Endothelial cell of umbilical vein (primary cell): ENCODE data around the gene DGKH. TPM values are rescaled to one million over a fixed set of nuclear protein-coding genes. Genes with fewer than 3 reads are reported as not detected.

Experiments used
- BruUV-seq: library from RNA; stranded (reverse); fragments of 400-500 nt; replicated peaks from 2 replicates; lab custom pipeline; 2021; lab: Mats Ljungman, UMichigan
- CTCF ChIA-PET: fragments of 300-600, 350-600 bp; sonication (Branson Sonifier 250); formaldehyde crosslinking; loops from one replicate; lab custom pipeline; 2021; ENCODE audit warnings: antibody characterized with exemption, inconsistent platforms; lab: Charles Lee
- POLR2A ChIA-PET: fragments of 300-600, 350-600 bp; sonication (Branson Sonifier 250); formaldehyde crosslinking; loops from one replicate; lab custom pipeline; 2021; ENCODE audit warnings: antibody characterized with exemption, inconsistent platforms; lab: Charles Lee
- DNase-seq: peaks from one replicate; pipeline ENCODE4 v3.0.0-alpha.2; 2011; ENCODE audit warnings: low read depth, low spot score
- FAIRE-seq: peaks from 2 replicates; lab custom pipeline; 2011; peaks lifted over from hg19 to GRCh38; lab: Jason Lieb, UNC
- H2AFZ ChIP-seq: 2 replicates; pipeline ENCODE4 v1.6.0; 2012; ENCODE audit warnings: low read depth, low read length, control low read depth, inconsistent platforms
- H3K27ac ChIP-seq: 2 replicates; pipeline ENCODE4 v1.5.1; 2011; ENCODE audit warnings: low read depth, mild to moderate bottlenecking, control low read depth, low read length, moderate library complexity; ENCODE audit not compliant: insufficient read depth
- H3K27me3 ChIP-seq, 2 experiments: 2 replicates each; pipeline versions ENCODE4 v1.6.0 to v1.6.1; 2011; ENCODE audit warnings: low read length in 2 of 2, mixed read lengths in 1 of 2; ENCODE audit not compliant: control insufficient read depth in 2 of 2, insufficient read depth in 2 of 2
- H3K36me3 ChIP-seq, 2 experiments: 2 replicates in 1 of 2; 3 replicates in 1 of 2; pipeline ENCODE4 v1.5.1; 2011; ENCODE audit warnings: low read length in 2 of 2, mild to moderate bottlenecking in 1 of 2, moderate library complexity in 1 of 2; ENCODE audit not compliant: control insufficient read depth in 2 of 2, insufficient read depth in 2 of 2; ENCODE audit errors: extremely low read depth in 1 of 2
- H3K4me1 ChIP-seq: 3 replicates; pipeline ENCODE4 v1.5.1; 2011; ENCODE audit warnings: mild to moderate bottlenecking, low read length; ENCODE audit not compliant: control insufficient read depth, insufficient read depth; ENCODE audit errors: extremely low read depth
- H3K4me2 ChIP-seq: 2 replicates; pipeline ENCODE4 v1.6.1; 2011; ENCODE audit warnings: low read length, control low read depth, mixed read lengths; ENCODE audit not compliant: insufficient read depth
- H3K4me3 ChIP-seq, 3 experiments: fragments of 200-600 bp in 1 of 3; sonication (generic), shearing (Covaris generic) in 1 of 3; replicated peaks in 1 of 3; 2 replicates each; pipeline ENCODE4 v1.5.1; 2011 to 2016; ENCODE audit warnings: control low read depth in 3 of 3, low read length in 3 of 3, mild to moderate bottlenecking in 2 of 3, inconsistent platforms in 1 of 3, low read depth in 1 of 3, moderate library complexity in 1 of 3; ENCODE audit not compliant: insufficient read depth in 1 of 3
- H3K79me2 ChIP-seq: 2 replicates; pipeline ENCODE4 v1.6.0; 2012; ENCODE audit warnings: low read length, inconsistent platforms; ENCODE audit not compliant: control insufficient read depth, insufficient read depth
- H3K9ac ChIP-seq: replicated peaks from 2 replicates; pipeline ENCODE3; 2011; ENCODE audit warnings: low read length, control low read depth; ENCODE audit not compliant: insufficient read depth; ENCODE audit errors: extremely low read depth
- H3K9me1 ChIP-seq: replicated peaks from 3 replicates; pipeline ENCODE4 v1.6.0; 2011; ENCODE audit warnings: mild to moderate bottlenecking, low read length; ENCODE audit not compliant: control insufficient read depth, insufficient read depth; ENCODE audit errors: extremely low read depth
- H3K9me3 ChIP-seq: replicated peaks from 2 replicates; pipeline ENCODE4 v1.5.1; 2012; ENCODE audit warnings: low read length, inconsistent platforms; ENCODE audit not compliant: control insufficient read depth, insufficient read depth
- H4K20me1 ChIP-seq: replicated peaks from 2 replicates; pipeline ENCODE3; 2011; ENCODE audit warnings: mild to moderate bottlenecking, low read length; ENCODE audit not compliant: control insufficient read depth, insufficient read depth; ENCODE audit errors: extremely low read depth
- CTCF ChIP-seq, 2 donors: IDR thresholded peaks; 1 replicate in 1 of 2; 2 replicates in 1 of 2; pipeline ENCODE4 v1.5.1; 2011; ENCODE audit warnings: low read length in 2 of 2, mild to moderate bottlenecking in 2 of 2, moderate library complexity in 2 of 2, control low read depth in 1 of 2, inconsistent platforms in 1 of 2, low read depth in 1 of 2; ENCODE audit not compliant: insufficient read depth in 1 of 2; ENCODE audit errors: extremely low read depth in 1 of 2
- EZH2 ChIP-seq: IDR thresholded peaks from 2 replicates; pipeline ENCODE4 v1.6.1; 2012; ENCODE audit warnings: borderline replicate concordance, low read depth, mild to moderate bottlenecking, moderate library complexity, low read length, inconsistent platforms; ENCODE audit not compliant: severe bottlenecking
- FOS ChIP-seq: IDR thresholded peaks from 2 replicates; pipeline ENCODE4 v1.6.1; 2011; ENCODE audit warnings: mild to moderate bottlenecking, low read length, moderate library complexity, borderline replicate concordance; ENCODE audit not compliant: insufficient read depth
- GATA2 ChIP-seq: IDR thresholded peaks from 2 replicates; pipeline ENCODE4 v1.7.0; 2011; ENCODE audit warnings: low read depth, mild to moderate bottlenecking, moderate library complexity, mixed read lengths, low read length; ENCODE audit not compliant: insufficient read length, insufficient read depth
- JUN ChIP-seq: IDR thresholded peaks from 2 replicates; pipeline ENCODE4 v1.6.1; 2011; ENCODE audit warnings: borderline replicate concordance, low read depth; ENCODE audit not compliant: insufficient read length, insufficient read depth
- MYC ChIP-seq: IDR thresholded peaks from one replicate; pipeline ENCODE4 v1.6.1; 2011; ENCODE audit warnings: mild to moderate bottlenecking, low read depth, low read length
- POLR2A ChIP-seq: IDR thresholded peaks from 2 replicates; pipeline ENCODE4 v1.6.1; 2012; ENCODE audit warnings: low read depth, mild to moderate bottlenecking, control low read depth, low read length
- POLR2AphosphoS5 ChIP-seq: IDR thresholded peaks from 2 replicates; pipeline ENCODE4 v1.6.1; 2012; ENCODE audit warnings: low read depth, mild to moderate bottlenecking, control low read depth, low read length, moderate library complexity; ENCODE audit not compliant: insufficient read depth
- dilution Hi-C: fragments of 300-500 bp; cut with MboI; formaldehyde crosslinking; loops from one replicate; pipeline ENCODE4 v1.15.0; 2019; ENCODE audit warnings: low sequenced_read_pairs; ENCODE audit not compliant: extremely low pct_ligation_motif_present
- intact Hi-C: fragments of 100-400 bp; cut with micrococcal nuclease; formaldehyde crosslinking; loops from one replicate; pipeline ENCODE4 v1.10.0; 2022
- polyA plus RNA-seq, 4 experiments: library from polyadenylated mRNA; depleted of rRNA in 3 of 4; stranded (reverse) in 3 of 4; unstranded in 1 of 4; fragments of >200 nt; gene quantifications; 2 replicates each; pipeline versions ENCODE4 v1.2.1 to v1.2.3, GENCODE V29; 2011 to 2012; ENCODE audit warnings: missing spikeins in 1 of 4
- total RNA-seq: library from RNA; stranded (reverse); gene quantifications from 2 replicates; pipeline ENCODE4 v1.2.3, GENCODE V29; 2021
- TF ChIP-seq, protein P1 (sequence below): IDR thresholded peaks from 2 replicates; pipeline ENCODE4 v1.6.1; 2011; ENCODE audit not compliant: insufficient read depth, insufficient read length

Gene DGKH
- total and polyA plus RNA-seq, 2 donors (not counting 3 experiments of a cell fraction or from before 2014, with no cell fraction given): 4.1 to 30.1 TPM

DNA sequence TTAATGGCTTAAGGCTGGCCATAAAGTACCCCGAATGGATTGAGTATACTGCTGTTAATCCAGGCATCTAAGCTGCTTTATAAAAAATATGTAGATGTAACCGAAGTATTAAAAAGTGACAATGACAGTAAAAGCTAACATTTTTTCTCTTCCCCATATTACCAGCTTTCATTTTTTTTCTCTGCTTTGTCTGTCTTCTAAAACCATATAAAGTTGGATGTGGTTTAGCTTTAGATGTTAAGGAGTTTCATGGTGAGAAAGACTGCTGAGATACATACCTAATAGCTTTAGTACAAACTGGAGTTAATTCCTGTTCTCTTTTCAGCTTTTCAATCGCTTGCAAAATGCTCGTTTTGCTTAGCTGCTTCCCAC is 224.3 kb downstream of the DGKH start:
- Histone ChIP-seq H3K27me3 (no peaks in the 10 kb centered on the region), H3K4me2 (peak overlapping the region; percentile 95), H3K4me3 (peak overlapping the region; percentile 55 to 86 (median 66)), H3K4me1 (peaks cover 17% of the 10 kb centered on the region), H4K20me1 (no peaks in the 10 kb centered on the region), H3K9me1 (no peaks in the 10 kb centered on the region), H2AFZ (peak overlapping the region; percentile 87), H3K9me3 (no peaks in the 10 kb centered on the region), H3K36me3 (no peaks in the 10 kb centered on the region), H3K9ac (peak overlapping the region; percentile 64), H3K27ac (no peak overlapping the region), H3K79me2 (peaks cover 32% of the 10 kb centered on the region)
- FAIRE-seq: no peak
- CTCF ChIA-PET: interaction anchor here (1.2 to 1.4 kb wide), 2 partner anchors 16 to 61 kb away, joined by 3 to 6 read pairs; no protein-coding TSS in a partner anchor
- intact Hi-C loops: loop anchor here (5.0 kb wide), 1 partner anchor 225 kb away; the partner anchor contains the start of gene DGKH
- no peak for DNase-seq
- BruUV-seq: no TSS peak
- dilution Hi-C loops: no loop called here
- no peak for TF ChIP-seq CTCF (IDR thresholded peaks at IDR 0.05; ENCODE audit: extremely low read depth in 1 of 2, insufficient read depth in 1 of 2, low read depth in 1 of 2, low read length in 2 of 2)
- TF ChIP-seq POLR2AphosphoS5: no peak
- no peak for TF ChIP-seq GATA2
- TF ChIP-seq JUN: no peak
- no peak for TF ChIP-seq POLR2A
- TF ChIP-seq FOS: no peak
- no peak for TF ChIP-seq MYC
- TF ChIP-seq, protein P1, sequence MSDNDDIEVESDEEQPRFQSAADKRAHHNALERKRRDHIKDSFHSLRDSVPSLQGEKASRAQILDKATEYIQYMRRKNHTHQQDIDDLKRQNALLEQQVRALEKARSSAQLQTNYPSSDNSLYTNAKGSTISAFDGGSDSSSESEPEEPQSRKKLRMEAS: no peak
- TF ChIP-seq EZH2: no peak
- POLR2A ChIA-PET: no interaction called here
